SK-N-SH (cell line): ENCODE measurements around the gene C11orf97. TPM values are rescaled to one million over a fixed set of nuclear protein-coding genes. Genes with fewer than 3 reads are reported as not detected.
"Not testable (repeated sequence)": the region's sequence is repeated elsewhere in the genome, so short reads cannot be mapped to it uniquely, and the experiment has no call there.

Experiments used
- CTCF ChIA-PET: fragments of 300-600, 350-600 bp; formaldehyde crosslinking; extraction: SDS; loops from one replicate; lab custom pipeline; 2021; lab: Yijun Ruan, JAX
- POLR2A ChIA-PET: fragments of 350-600 bp; sonication (Branson Sonifier 250); formaldehyde crosslinking; extraction: SDS; loops from one replicate; lab custom pipeline; 2020; ENCODE audit warnings: antibody characterized with exemption, inconsistent platforms; lab: Yijun Ruan, JAX
- DNase-seq: peaks from one replicate; pipeline ENCODE4 v3.0.0; 2012
- H2AFZ ChIP-seq: fragments of 200-600 bp; sonication (generic); 2 replicates; pipeline ENCODE4 v1.8.1; 2016; ENCODE audit warnings: antibody characterized with exemption, mild to moderate bottlenecking, low read depth
- H3F3A ChIP-seq: fragments of 200-600 bp; sonication (generic); replicated peaks from 2 replicates; pipeline ENCODE3; 2016; ENCODE audit warnings: antibody characterized with exemption, mild to moderate bottlenecking; ENCODE audit not compliant: insufficient read depth
- H3K27ac ChIP-seq, 2 experiments: fragments of 200-500 bp in 1 of 2; fragments of 200-600 bp in 1 of 2; sonication (Bioruptor generic) in 1 of 2; sonication (generic), shearing (Covaris generic) in 1 of 2; 2 replicates each; pipeline versions ENCODE4 v1.5.1 to v1.6.1; 2014 to 2016; ENCODE audit warnings: low read depth in 2 of 2, inconsistent platforms in 1 of 2, low read length in 1 of 2, mild to moderate bottlenecking in 1 of 2, mixed read lengths in 1 of 2
- H3K27me3 ChIP-seq: fragments of 200-600 bp; sonication (generic), shearing (Covaris generic); 2 replicates; pipeline ENCODE4 v1.6.1; 2016; ENCODE audit warnings: mixed run types; ENCODE audit not compliant: insufficient read depth
- H3K36me3 ChIP-seq, 2 experiments: fragments of 200-500 bp in 1 of 2; fragments of 200-600 bp in 1 of 2; sonication (Bioruptor generic) in 1 of 2; sonication (generic) in 1 of 2; replicated peaks in 1 of 2; 2 replicates each; pipeline versions ENCODE3 to v1.5.1; 2014 to 2016; ENCODE audit warnings: low read length in 1 of 2, mild to moderate bottlenecking in 1 of 2; ENCODE audit not compliant: insufficient read depth in 2 of 2, control insufficient read depth in 1 of 2
- H3K4me1 ChIP-seq, 2 experiments: fragments of 200-500 bp in 1 of 2; fragments of 200-600 bp in 1 of 2; sonication (Bioruptor generic) in 1 of 2; sonication (generic), shearing (Covaris generic) in 1 of 2; 2 replicates each; pipeline versions ENCODE4 v1.5.1 to v1.6.1; 2014 to 2016; ENCODE audit warnings: low read depth in 1 of 2, low read length in 1 of 2, mixed run types in 1 of 2; ENCODE audit not compliant: insufficient read depth in 2 of 2, control insufficient read depth in 1 of 2
- H3K4me2 ChIP-seq: fragments of 200-600 bp; sonication (generic), shearing (Covaris generic); 2 replicates; pipeline ENCODE4 v1.6.1; 2017; ENCODE audit warnings: mixed run types
- H3K4me3 ChIP-seq, 2 experiments: fragments of 200-500 bp in 1 of 2; fragments of 200-600 bp in 1 of 2; sonication (Bioruptor generic) in 1 of 2; sonication (generic), shearing (Covaris generic) in 1 of 2; 2 replicates each; pipeline versions ENCODE4 v1.5.1 to v1.8.1; 2014 to 2016; ENCODE audit warnings: low read depth in 2 of 2, inconsistent platforms in 1 of 2, low read length in 1 of 2, mild to moderate bottlenecking in 1 of 2, mixed read lengths in 1 of 2, moderate library complexity in 1 of 2
- H3K79me2 ChIP-seq: fragments of 200-600 bp; sonication (generic); 2 replicates; pipeline ENCODE4 v1.8.1; 2017; ENCODE audit warnings: mild to moderate bottlenecking; ENCODE audit not compliant: insufficient read depth
- H3K9ac ChIP-seq: fragments of 200-600 bp; sonication (generic); 2 replicates; pipeline ENCODE4 v1.6.1; 2017; ENCODE audit warnings: mixed run types
- H3K9me2 ChIP-seq: fragments of 200-600 bp; sonication (generic); 2 replicates; pipeline ENCODE4 v1.6.1; 2017; ENCODE audit warnings: mixed run types
- H3K9me3 ChIP-seq: fragments of 200-600 bp; sonication (generic); 2 replicates; pipeline ENCODE4 v1.6.1; 2017; ENCODE audit warnings: mixed run types, mild to moderate bottlenecking, moderate library complexity
- H4K20me1 ChIP-seq: fragments of 200-600 bp; sonication (generic); 2 replicates; pipeline ENCODE4 v1.6.1; 2017; ENCODE audit warnings: mild to moderate bottlenecking, mixed run types; ENCODE audit not compliant: insufficient read depth
- CTCF ChIP-seq: fragments of 200-600 bp; sonication (generic); IDR thresholded peaks from 2 replicates; pipeline ENCODE4 v1.6.1; 2017; ENCODE audit warnings: antibody characterized with exemption, mild to moderate bottlenecking, moderate library complexity
- EZH2phosphoT487 ChIP-seq: fragments of 200-600 bp; sonication (generic); IDR thresholded peaks from 2 replicates; pipeline ENCODE4 v1.6.1; 2017; ENCODE audit warnings: low read depth, mixed run types, mild to moderate bottlenecking, antibody characterized with exemption, moderate library complexity, borderline replicate concordance
- FOXJ3 ChIP-seq: sonication (generic); formaldehyde crosslinking; IDR thresholded peaks from 2 replicates; pipeline ENCODE4 v1.5.1; 2020; ENCODE audit warnings: mild to moderate bottlenecking, missing genetic modification reagents
- MEF2A ChIP-seq: IDR thresholded peaks from 2 replicates; pipeline ENCODE4 v1.4.0; 2012; ENCODE audit warnings: low read depth, borderline replicate concordance
- RAD21 ChIP-seq: IDR thresholded peaks from 2 replicates; pipeline ENCODE4 v1.6.1; 2012; ENCODE audit warnings: mild to moderate bottlenecking, low read length
- RFX5 ChIP-seq: IDR thresholded peaks from 2 replicates; pipeline ENCODE4 v1.6.1; 2012; ENCODE audit warnings: mild to moderate bottlenecking, improper control_type of control experiment, low read length
- RXRA ChIP-seq: IDR thresholded peaks from 2 replicates; pipeline ENCODE4 v1.4.0; 2012; ENCODE audit warnings: low read depth, mild to moderate bottlenecking, borderline replicate concordance
- TAF1 ChIP-seq: IDR thresholded peaks from 2 replicates; pipeline ENCODE4 v1.6.1; 2012; ENCODE audit warnings: low read depth, mild to moderate bottlenecking, low read length, moderate library complexity, borderline replicate concordance
- TCF12 ChIP-seq: IDR thresholded peaks from 2 replicates; pipeline ENCODE4 v1.4.0; 2012
- TEAD4 ChIP-seq: IDR thresholded peaks from 2 replicates; pipeline ENCODE4 v1.4.0; 2012; ENCODE audit warnings: mild to moderate bottlenecking, borderline replicate concordance; ENCODE audit not compliant: insufficient read depth
- WGBS: methylation state at CpG from one replicate; pipeline ENCODE4 v1.1.6; 2017; ENCODE audit warnings: low lambda C conversion rate; 5-methylcytosine and 5-hydroxymethylcytosine counted together
- polyA plus RNA-seq, 3 experiments: library from polyadenylated mRNA; depleted of rRNA; stranded (reverse); fragments of >200 nt; gene quantifications; 2 replicates each; pipeline ENCODE4 v1.2.3, GENCODE V29; 2012
- TF ChIP-seq, protein P1 (sequence below): fragments of 150-350 bp; IDR thresholded peaks from 2 replicates; pipeline ENCODE4 v1.6.1; 2016; ENCODE audit warnings: mild to moderate bottlenecking, low read depth, low read length
- TF ChIP-seq, protein P2 (sequence below): IDR thresholded peaks from 2 replicates; pipeline ENCODE4 v1.4.0; 2012; ENCODE audit warnings: low read depth

Gene C11orf97
- polyA plus RNA-seq, 1 of the 3 experiments (the other 2 are of a cell fraction), result not detected

DNA sequence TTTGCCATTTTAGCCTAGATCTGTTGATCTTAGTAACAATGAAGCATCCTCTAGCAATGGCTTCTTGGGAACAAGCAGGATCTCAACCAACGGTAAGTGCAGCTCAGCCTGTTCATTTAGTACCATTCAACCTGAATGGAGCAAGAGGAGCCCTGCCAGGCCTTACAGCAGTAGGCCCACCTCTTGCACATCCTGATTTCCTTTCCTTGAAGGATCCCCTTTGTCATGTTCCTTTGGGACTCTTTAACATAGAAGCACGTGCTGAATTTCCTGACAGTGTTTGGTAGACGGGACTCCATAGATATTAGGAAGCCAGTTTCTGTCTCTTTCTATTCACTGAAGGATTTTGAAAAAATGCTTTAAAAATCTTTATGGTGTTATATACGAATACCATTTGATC is 56.5 kb downstream of the C11orf97 start:
- Histone ChIP-seq H3K4me2 (no peak overlapping the region), H3K36me3 (no peaks in the 10 kb centered on the region), H3F3A (no peaks in the 10 kb centered on the region), H3K9me2 (no peaks in the 10 kb centered on the region), H3K27me3 (no peaks in the 10 kb centered on the region)
- 91% methylated on average over 4 of the region's 4 CpGs for WGBS
- no peak for TF ChIP-seq MEF2A
- TF ChIP-seq, protein P1, sequence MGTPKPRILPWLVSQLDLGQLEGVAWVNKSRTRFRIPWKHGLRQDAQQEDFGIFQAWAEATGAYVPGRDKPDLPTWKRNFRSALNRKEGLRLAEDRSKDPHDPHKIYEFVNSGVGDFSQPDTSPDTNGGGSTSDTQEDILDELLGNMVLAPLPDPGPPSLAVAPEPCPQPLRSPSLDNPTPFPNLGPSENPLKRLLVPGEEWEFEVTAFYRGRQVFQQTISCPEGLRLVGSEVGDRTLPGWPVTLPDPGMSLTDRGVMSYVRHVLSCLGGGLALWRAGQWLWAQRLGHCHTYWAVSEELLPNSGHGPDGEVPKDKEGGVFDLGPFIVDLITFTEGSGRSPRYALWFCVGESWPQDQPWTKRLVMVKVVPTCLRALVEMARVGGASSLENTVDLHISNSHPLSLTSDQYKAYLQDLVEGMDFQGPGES, result no peak
- no peak for TF ChIP-seq TEAD4
- TF ChIP-seq TAF1, result no peak
- TF ChIP-seq FOXJ3, result no peak
- no peak for TF ChIP-seq RXRA
- no peak for TF ChIP-seq EZH2phosphoT487
- no peak for TF ChIP-seq TCF12
- TF ChIP-seq RFX5, result no peak
- no peak for TF ChIP-seq RAD21
- no peak for TF ChIP-seq CTCF
- TF ChIP-seq, protein P2, sequence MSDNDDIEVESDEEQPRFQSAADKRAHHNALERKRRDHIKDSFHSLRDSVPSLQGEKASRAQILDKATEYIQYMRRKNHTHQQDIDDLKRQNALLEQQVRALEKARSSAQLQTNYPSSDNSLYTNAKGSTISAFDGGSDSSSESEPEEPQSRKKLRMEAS, result no peak
- TF ChIP-seq, all 33 proteins: peak for 0
- Histone ChIP-seq H3K4me1 (peaks cover 0 to 3% of the 10 kb centered on the region in 2 experiments; a peak in 1 of 4 replicates), H2AFZ (no peak overlapping the region), H3K9ac (no peak overlapping the region), H3K79me2 (no peaks in the 10 kb centered on the region), H3K27ac (no peak overlapping the region), H3K9me3 (no peaks in the 10 kb centered on the region), H3K4me3 (no peak overlapping the region), H4K20me1 (no peaks in the 10 kb centered on the region)
- CTCF ChIA-PET, result no interaction called here
- POLR2A ChIA-PET, result no interaction called here
- no peak for DNase-seq

DNA sequence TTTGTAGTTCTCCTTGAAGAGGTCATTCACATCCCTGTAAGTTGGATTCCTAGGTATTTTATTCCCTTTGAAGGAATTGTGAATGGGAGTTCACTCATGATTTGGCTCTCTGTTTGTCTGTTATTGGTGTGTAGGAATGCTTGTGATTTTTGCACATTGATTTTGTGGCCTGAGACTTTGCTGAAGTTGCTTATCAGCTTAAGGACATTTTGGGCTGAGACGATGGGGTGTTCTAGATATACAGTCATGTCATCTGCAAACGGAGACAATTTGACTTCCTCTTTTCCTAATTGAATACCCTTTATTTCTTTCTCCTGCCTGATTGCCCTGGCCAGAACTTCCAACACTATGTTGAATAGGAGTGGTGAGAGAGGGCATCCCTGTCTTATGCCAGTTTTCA is 60.7 kb downstream of the C11orf97 start:
- CTCF ChIA-PET, DNase-seq, H3K9me3 ChIP-seq, H3K9me2 ChIP-seq, H2AFZ ChIP-seq, H3K4me1 ChIP-seq, H3K79me2 ChIP-seq, POLR2A ChIA-PET, H3K36me3 ChIP-seq, H3K9ac ChIP-seq, H3K27me3 ChIP-seq, H3K4me2 ChIP-seq, H3K4me3 ChIP-seq, H3K27ac ChIP-seq, H3F3A ChIP-seq, H4K20me1 ChIP-seq: not testable (repeated sequence)
- WGBS, result 92% methylated on average over 2 of the region's 2 CpGs
